Lower leg skin (tissue), 3 donors: ENCODE measurements around the gene ABCC4.

Experiments used
- POLR2A ChIP-seq, 2 donors: fragments of 450-650 bp; IDR thresholded peaks; one replicate each; pipeline ENCODE4 v1.6.1; 2016 to 2017; ENCODE audit warnings: antibody characterized with exemption in 2 of 2, mild to moderate bottlenecking in 1 of 2, moderate library complexity in 1 of 2
- TF ChIP-seq, protein P1 (sequence below), 3 donors: fragments of 450-650 bp; IDR thresholded peaks; one replicate each; pipeline ENCODE4 v1.5.1; 2016; ENCODE audit warnings: antibody characterized with exemption in 3 of 3, mild to moderate bottlenecking in 3 of 3, moderate library complexity in 2 of 3

- TF ChIP-seq POLR2A (IDR thresholded peaks at IDR 0.05): no peak
- TF ChIP-seq, protein P1, sequence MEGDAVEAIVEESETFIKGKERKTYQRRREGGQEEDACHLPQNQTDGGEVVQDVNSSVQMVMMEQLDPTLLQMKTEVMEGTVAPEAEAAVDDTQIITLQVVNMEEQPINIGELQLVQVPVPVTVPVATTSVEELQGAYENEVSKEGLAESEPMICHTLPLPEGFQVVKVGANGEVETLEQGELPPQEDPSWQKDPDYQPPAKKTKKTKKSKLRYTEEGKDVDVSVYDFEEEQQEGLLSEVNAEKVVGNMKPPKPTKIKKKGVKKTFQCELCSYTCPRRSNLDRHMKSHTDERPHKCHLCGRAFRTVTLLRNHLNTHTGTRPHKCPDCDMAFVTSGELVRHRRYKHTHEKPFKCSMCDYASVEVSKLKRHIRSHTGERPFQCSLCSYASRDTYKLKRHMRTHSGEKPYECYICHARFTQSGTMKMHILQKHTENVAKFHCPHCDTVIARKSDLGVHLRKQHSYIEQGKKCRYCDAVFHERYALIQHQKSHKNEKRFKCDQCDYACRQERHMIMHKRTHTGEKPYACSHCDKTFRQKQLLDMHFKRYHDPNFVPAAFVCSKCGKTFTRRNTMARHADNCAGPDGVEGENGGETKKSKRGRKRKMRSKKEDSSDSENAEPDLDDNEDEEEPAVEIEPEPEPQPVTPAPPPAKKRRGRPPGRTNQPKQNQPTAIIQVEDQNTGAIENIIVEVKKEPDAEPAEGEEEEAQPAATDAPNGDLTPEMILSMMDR (IDR thresholded peaks at IDR 0.05): no peak
Observed at GRCh38 chr13:95226050-95226449, 75.2 kb downstream of the ABCC4 start.
